Measurements from ENCODE around the gene L3MBTL2.

- TF ChIP-seq CTCF (IDR thresholded peaks at IDR 0.05 in 8 of 11, conservative IDR thresholded peaks at IDR 0.05 in 3 of 11) = no peak
- no peak for TF ChIP-seq POLR2A (IDR thresholded peaks at IDR 0.05)
Observed at GRCh38 chr22:41273128-41273527, 68.0 kb downstream of the L3MBTL2 start.

Data from spleen (tissue), 7 donors.